HFFc6 (cell line): ENCODE measurements around the gene SHPK. TPM values are rescaled to one million over a fixed set of nuclear protein-coding genes. Genes with fewer than 3 reads are reported as not detected.

Experiments used
- DNase-seq: peaks from one replicate; pipeline ENCODE4 v3.0.0-alpha.2; 2018
- H3K27ac Mint-ChIP-seq: 2 replicates; pipeline ENCODE4 v1.8.0; 2020; ENCODE audit warnings: mild to moderate bottlenecking, mixed read lengths
- H3K27me3 Mint-ChIP-seq: 2 replicates; pipeline ENCODE4 v1.8.0; 2021; ENCODE audit warnings: mild to moderate bottlenecking, moderate library complexity, mixed read lengths; ENCODE audit not compliant: insufficient read depth
- H3K36me3 Mint-ChIP-seq: 2 replicates; pipeline ENCODE4 v1.8.0; 2021; ENCODE audit warnings: low read depth, mixed read lengths
- H3K4me1 Mint-ChIP-seq: 2 replicates; pipeline ENCODE4 v1.8.0; 2020; ENCODE audit warnings: low read depth, mixed read lengths
- H3K4me3 Mint-ChIP-seq: 2 replicates; pipeline ENCODE4 v1.8.0; 2020; ENCODE audit warnings: mild to moderate bottlenecking, moderate library complexity, mixed read lengths
- H3K9me3 Mint-ChIP-seq: 2 replicates; pipeline ENCODE4 v1.8.0; 2020; ENCODE audit warnings: mild to moderate bottlenecking, mixed read lengths
- CTCF ChIP-seq: fragments of 200-600 bp; sonication (generic); IDR thresholded peaks from 2 replicates; pipeline ENCODE4 v1.5.0; 2021; ENCODE audit warnings: antibody characterized with exemption, mild to moderate bottlenecking
- total RNA-seq, 6 experiments: library from RNA; stranded (reverse); fragmentation: NEBNext Ultra II Directional; extraction: Animal tissue kit (Norgen Biotek cat#: 25700); gene quantifications; 2 replicates in 1 of 6; 3 replicates in 5 of 6; pipeline ENCODE4 v1.2.3, GENCODE V29; 2021

Gene SHPK
- total RNA-seq, 6 experiments from 2014 or later, result 7.9 to 10.5 (median 9.1) TPM

GRCh38 chr17:3603870-3604259, 32.2 kb downstream of the SHPK start:
- Mint-ChIP-seq H3K4me1 (peaks cover 12% of the 10 kb centered on the region), H3K27me3 (peaks cover 3% of the 10 kb centered on the region), H3K27ac (peak overlapping the region; percentile 75), H3K4me3 (no peak overlapping the region), H3K9me3 (no peaks in the 10 kb centered on the region), H3K36me3 (peaks cover 5% of the 10 kb centered on the region)
- no peak for TF ChIP-seq CTCF
- no peak for DNase-seq

GRCh38 chr17:3603119-3603869, 32.8 kb downstream of the SHPK start:
- Mint-ChIP-seq H3K27me3 (peaks cover 3% of the 10 kb centered on the region), H3K9me3 (no peaks in the 10 kb centered on the region), H3K4me3 (no peak overlapping the region), H3K27ac (peak overlapping the region; percentile 75), H3K4me1 (peaks cover 12% of the 10 kb centered on the region), H3K36me3 (peaks cover 2% of the 10 kb centered on the region)
- TF ChIP-seq CTCF, result no peak
- peak; percentile 86 for DNase-seq

GRCh38 chr17:3602499-3602898, 33.6 kb downstream of the SHPK start:
- H3K36me3 Mint-ChIP-seq, result no peaks in the 10 kb centered on the region; the same call in 1 of the 2 replicates
- H3K27me3 Mint-ChIP-seq, result peaks cover 3% of the 10 kb centered on the region
- DNase-seq, result no peak
- peak; percentile 73 for TF ChIP-seq CTCF
- H3K9me3 Mint-ChIP-seq, result no peaks in the 10 kb centered on the region
- H3K27ac Mint-ChIP-seq, result no peak overlapping the region
- H3K4me3 Mint-ChIP-seq, result no peak overlapping the region
- H3K4me1 Mint-ChIP-seq, result peaks cover 12% of the 10 kb centered on the region

DNA sequence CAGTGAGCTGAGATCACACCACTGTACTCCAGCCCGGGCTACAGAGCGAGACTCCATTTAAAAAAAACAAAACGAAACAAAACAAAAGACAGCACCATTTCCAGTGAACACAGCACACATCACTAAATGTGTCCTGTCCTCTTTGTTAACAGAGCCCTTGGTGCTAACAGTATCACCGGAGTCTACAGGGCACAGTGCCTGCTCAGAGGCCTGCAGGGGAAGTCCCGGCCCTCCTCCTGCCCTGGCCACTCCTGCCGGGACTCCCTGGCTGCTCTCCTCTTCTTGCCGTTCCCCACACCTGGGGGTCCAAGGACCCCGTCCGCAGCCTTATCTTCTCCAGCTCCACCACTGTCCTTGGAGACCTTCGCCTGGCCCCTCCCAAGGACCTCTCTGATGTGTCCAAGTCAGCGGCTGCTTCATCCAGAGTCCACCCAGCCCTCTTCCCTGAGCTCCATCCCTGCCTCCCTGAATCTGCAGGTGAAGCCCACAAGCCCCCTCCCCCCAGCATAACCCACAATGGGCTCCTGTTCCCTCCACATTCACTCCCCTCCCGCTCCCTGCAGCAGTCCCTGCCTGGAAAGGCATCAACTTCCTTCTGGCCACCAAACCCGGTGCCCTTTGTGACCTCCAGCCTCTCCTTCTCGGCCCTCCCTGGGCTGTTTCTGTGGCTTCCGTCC, 35.4 kb downstream of the SHPK start:
- Mint-ChIP-seq H3K27ac (no peak overlapping the region), H3K36me3 (no peaks in the 10 kb centered on the region), H3K9me3 (no peaks in the 10 kb centered on the region), H3K4me3 (no peak overlapping the region), H3K27me3 (peaks cover 3% of the 10 kb centered on the region), H3K4me1 (peaks cover 12% of the 10 kb centered on the region)
- no peak for TF ChIP-seq CTCF
- DNase-seq, result no peak

DNA sequence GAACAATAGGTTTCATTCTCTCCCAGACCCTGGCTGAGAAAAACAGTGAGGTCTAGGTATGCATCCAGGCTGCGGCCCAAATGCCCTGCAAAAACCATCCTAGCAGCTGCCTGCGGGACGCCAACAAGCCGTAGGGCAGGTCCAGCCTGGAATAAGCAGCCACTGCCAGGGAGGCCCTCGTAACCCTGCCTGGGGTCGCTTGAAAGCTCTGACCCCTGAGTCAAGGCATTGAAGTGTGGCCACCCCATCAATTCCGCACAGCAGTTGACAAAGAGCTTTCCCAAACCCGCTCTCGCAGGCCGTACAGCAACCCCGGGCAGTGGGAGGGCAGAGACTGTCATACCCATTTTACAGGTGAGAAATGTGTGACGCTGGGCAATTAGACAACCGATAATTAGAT, 38.0 kb downstream of the SHPK start:
- Mint-ChIP-seq H3K27ac (no peak overlapping the region), H3K9me3 (no peaks in the 10 kb centered on the region), H3K4me3 (no peak overlapping the region), H3K36me3 (no peaks in the 10 kb centered on the region), H3K4me1 (peaks cover 1% of the 10 kb centered on the region), H3K27me3 (peaks cover 3% of the 10 kb centered on the region)
- no peak for DNase-seq
- no peak for TF ChIP-seq CTCF
